ENCODE results near the gene SCCPDH.
A peak's percentile ranks its signal among the peaks of the same experiment; 100 is the strongest.

SCCPDH gene

DNA sequence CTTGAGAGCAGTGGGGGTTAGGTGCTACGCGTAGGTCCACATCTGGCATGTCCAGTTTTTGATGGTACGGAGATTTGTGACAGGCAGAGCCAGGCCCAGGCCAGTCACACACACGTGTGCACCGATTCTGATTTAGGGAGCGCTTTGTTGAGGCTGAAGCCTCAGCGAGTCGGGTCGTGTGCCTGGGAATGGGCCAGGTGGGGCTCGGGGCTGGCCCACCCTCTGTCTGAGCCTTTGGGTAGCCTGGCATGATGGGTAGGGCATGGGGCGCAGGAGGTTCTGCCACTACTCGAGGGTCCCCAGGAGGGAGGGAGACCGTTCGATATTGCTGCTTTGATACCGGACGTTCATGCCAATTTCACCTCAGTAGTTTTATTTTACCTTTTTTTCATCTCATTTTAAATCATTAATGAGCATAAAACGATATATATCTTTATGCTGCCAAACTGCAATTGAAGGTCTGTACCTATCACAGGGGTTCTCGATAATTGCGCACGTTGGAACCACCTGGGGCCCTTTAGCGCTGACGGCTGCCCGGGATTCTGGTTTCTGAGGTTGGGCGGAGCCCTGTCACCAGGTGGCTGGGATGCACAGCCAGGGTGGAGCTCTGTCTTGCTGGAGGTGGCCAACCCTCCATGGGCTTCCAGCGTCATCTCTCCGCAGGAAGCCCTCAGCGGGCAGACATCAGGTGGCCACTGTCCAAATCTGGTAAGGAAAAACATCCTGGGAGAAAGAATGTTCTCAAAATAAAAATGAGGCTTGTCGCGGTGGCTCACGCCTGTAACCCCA, 71.9 kb downstream of the SCCPDH start:
- Histone ChIP-seq H2AK5ac (ENCODE audit: low read length, severe bottlenecking) (no peak overlapping the region), H2BK15ac (ENCODE audit: low read depth, poor library complexity, severe bottlenecking) (no peak overlapping the region), H4K91ac (ENCODE audit: low read length) (no peak overlapping the region), H3K27me3 (ENCODE audit: control insufficient read depth in 1 of 2, insufficient read depth in 1 of 2, low read length in 2 of 2) (peaks cover 8 to 54% of the 10 kb centered on the region in 2 experiments), H3K9me3 (ENCODE audit: control insufficient read depth, low read length) (no peaks in the 10 kb centered on the region), H3K4me2 (ENCODE audit: low read length, poor library complexity, severe bottlenecking) (no peak overlapping the region), H3K4me3 (ENCODE audit: insufficient read depth in 1 of 2, low read depth in 1 of 2, low read length in 2 of 2) (no peak overlapping the region), H3K4ac (ENCODE audit: low read depth in 1 of 2, low read length in 2 of 2) (no peak overlapping the region), H2BK5ac (ENCODE audit: low read depth, low read length, poor library complexity, severe bottlenecking) (no peak overlapping the region), H3K18ac (ENCODE audit: low read depth in 1 of 2, low read length in 2 of 2) (no peak overlapping the region), H4K8ac (ENCODE audit: low read length) (no peak overlapping the region), H3K9ac (ENCODE audit: low read length) (no peak overlapping the region), H2BK12ac (ENCODE audit: low read length in 2 of 2) (no peak overlapping the region), H3K4me1 (ENCODE audit: control insufficient read depth, insufficient read depth, low read depth, low read length) (peaks cover 6% of the 10 kb centered on the region), H3K23ac (ENCODE audit: low read length in 2 of 2) (no peak overlapping the region), H2BK120ac (ENCODE audit: low read depth, low read length) (no peak overlapping the region), H2AFZ (ENCODE audit: low read depth, low read length) (no peak overlapping the region), H3K27ac (ENCODE audit: low read length, poor library complexity, severe bottlenecking) (no peak overlapping the region), H3K36me3 (ENCODE audit: control insufficient read depth in 1 of 2, insufficient read depth in 2 of 2, low read depth in 1 of 2, low read length in 2 of 2) (no peaks in the 10 kb centered on the region), H3K14ac (ENCODE audit: low read length in 2 of 2) (no peak overlapping the region), H3K79me1 (replicated peaks; ENCODE audit: low read length, poor library complexity, severe bottlenecking) (no peaks in the 10 kb centered on the region)
- 93% methylated on average over 28 of the region's 30 CpGs for WGBS
- no peak for DNase-seq

DNA sequence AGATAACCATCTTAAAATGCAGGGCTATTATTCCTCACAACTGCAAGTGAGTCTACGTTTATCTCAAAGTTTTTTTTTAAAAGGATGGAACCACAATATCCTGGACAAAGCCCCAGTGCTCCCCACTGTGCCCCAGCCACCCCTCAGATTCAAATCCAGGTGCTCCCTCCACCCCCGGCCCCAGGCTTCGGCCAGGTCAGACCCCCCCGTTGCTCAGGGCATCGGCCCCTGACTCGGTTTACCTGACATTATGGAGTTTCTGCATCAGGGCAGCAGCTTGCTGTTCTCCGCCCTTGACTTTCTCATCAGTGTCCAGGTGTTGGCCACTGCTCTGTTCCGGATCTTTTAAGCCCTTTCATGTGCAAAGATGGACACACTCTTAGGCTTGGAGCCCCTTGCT, 72.9 kb downstream of the SCCPDH start:
- no peak for DNase-seq
- H3K79me1 ChIP-seq (replicated peaks; ENCODE audit: low read length, poor library complexity, severe bottlenecking) = no peaks in the 10 kb centered on the region
- H3K9me3 ChIP-seq (ENCODE audit: control insufficient read depth, low read length) = no peaks in the 10 kb centered on the region
- H2BK120ac ChIP-seq (ENCODE audit: low read depth, low read length) = no peak overlapping the region
- no peak overlapping the region for H2AFZ ChIP-seq (ENCODE audit: low read depth, low read length)
- no peak overlapping the region for H3K27ac ChIP-seq (ENCODE audit: low read length, poor library complexity, severe bottlenecking)
- no peaks in the 10 kb centered on the region for H3K36me3 ChIP-seq (ENCODE audit: control insufficient read depth in 1 of 2, insufficient read depth in 2 of 2, low read depth in 1 of 2, low read length in 2 of 2)
- peaks cover 8 to 54% of the 10 kb centered on the region in 2 experiments for H3K27me3 ChIP-seq (ENCODE audit: control insufficient read depth in 1 of 2, insufficient read depth in 1 of 2, low read length in 2 of 2)
- no peak overlapping the region for H2AK5ac ChIP-seq (ENCODE audit: low read length, severe bottlenecking)
- no peak overlapping the region for H3K18ac ChIP-seq (ENCODE audit: low read depth in 1 of 2, low read length in 2 of 2)
- WGBS = 90% methylated on average over 8 of the region's 8 CpGs
- H2BK15ac ChIP-seq (ENCODE audit: low read depth, poor library complexity, severe bottlenecking) = no peak overlapping the region
- no peak overlapping the region for H4K8ac ChIP-seq (ENCODE audit: low read length)
- H3K9ac ChIP-seq (ENCODE audit: low read length) = no peak overlapping the region
- no peak overlapping the region for H3K23ac ChIP-seq (ENCODE audit: low read length in 2 of 2)
- no peak overlapping the region for H3K14ac ChIP-seq (ENCODE audit: low read length in 2 of 2)
- H3K4me3 ChIP-seq (ENCODE audit: insufficient read depth in 1 of 2, low read depth in 1 of 2, low read length in 2 of 2) = no peak overlapping the region
- H3K4me2 ChIP-seq (ENCODE audit: low read length, poor library complexity, severe bottlenecking) = no peak overlapping the region
- no peak overlapping the region for H2BK5ac ChIP-seq (ENCODE audit: low read depth, low read length, poor library complexity, severe bottlenecking)
- H2BK12ac ChIP-seq (ENCODE audit: low read length in 2 of 2) = no peak overlapping the region
- no peak overlapping the region for H3K4ac ChIP-seq (ENCODE audit: low read depth in 1 of 2, low read length in 2 of 2)
- no peak overlapping the region for H4K91ac ChIP-seq (ENCODE audit: low read length)
- peaks cover 6% of the 10 kb centered on the region for H3K4me1 ChIP-seq (ENCODE audit: control insufficient read depth, insufficient read depth, low read depth, low read length)

- Histone ChIP-seq H2BK12ac (ENCODE audit: low read length in 2 of 2) (no peak overlapping the region), H2BK120ac (ENCODE audit: low read depth, low read length) (no peak overlapping the region), H4K8ac (ENCODE audit: low read length) (no peak overlapping the region), H3K36me3 (ENCODE audit: control insufficient read depth in 1 of 2, insufficient read depth in 2 of 2, low read depth in 1 of 2, low read length in 2 of 2) (no peaks in the 10 kb centered on the region), H2AK5ac (ENCODE audit: low read length, severe bottlenecking) (no peak overlapping the region), H3K18ac (ENCODE audit: low read depth in 1 of 2, low read length in 2 of 2) (no peak overlapping the region), H3K4me2 (ENCODE audit: low read length, poor library complexity, severe bottlenecking) (no peak overlapping the region), H3K23ac (ENCODE audit: low read length in 2 of 2) (no peak overlapping the region), H3K4me3 (ENCODE audit: insufficient read depth in 1 of 2, low read depth in 1 of 2, low read length in 2 of 2) (no peak overlapping the region), H3K14ac (ENCODE audit: low read length in 2 of 2) (no peak overlapping the region), H2BK5ac (ENCODE audit: low read depth, low read length, poor library complexity, severe bottlenecking) (no peak overlapping the region), H2AFZ (ENCODE audit: low read depth, low read length) (no peak overlapping the region), H3K4me1 (ENCODE audit: control insufficient read depth, insufficient read depth, low read depth, low read length) (peaks cover 6% of the 10 kb centered on the region), H3K9me3 (ENCODE audit: control insufficient read depth, low read length) (no peaks in the 10 kb centered on the region), H3K79me1 (replicated peaks; ENCODE audit: low read length, poor library complexity, severe bottlenecking) (no peaks in the 10 kb centered on the region), H3K4ac (ENCODE audit: low read depth in 1 of 2, low read length in 2 of 2) (no peak overlapping the region), H2BK15ac (ENCODE audit: low read depth, poor library complexity, severe bottlenecking) (no peak overlapping the region), H3K27me3 (ENCODE audit: control insufficient read depth in 1 of 2, insufficient read depth in 1 of 2, low read length in 2 of 2) (peaks cover 8 to 54% of the 10 kb centered on the region in 2 experiments), H3K9ac (ENCODE audit: low read length) (no peak overlapping the region), H4K91ac (ENCODE audit: low read length) (no peak overlapping the region), H3K27ac (ENCODE audit: low read length, poor library complexity, severe bottlenecking) (no peak overlapping the region)
- no peak for DNase-seq
- WGBS = 92% methylated on average over 9 of the region's 11 CpGs
Observed at GRCh38 chr1:246797597-246797996, 73.4 kb downstream of the SCCPDH start.

DNA sequence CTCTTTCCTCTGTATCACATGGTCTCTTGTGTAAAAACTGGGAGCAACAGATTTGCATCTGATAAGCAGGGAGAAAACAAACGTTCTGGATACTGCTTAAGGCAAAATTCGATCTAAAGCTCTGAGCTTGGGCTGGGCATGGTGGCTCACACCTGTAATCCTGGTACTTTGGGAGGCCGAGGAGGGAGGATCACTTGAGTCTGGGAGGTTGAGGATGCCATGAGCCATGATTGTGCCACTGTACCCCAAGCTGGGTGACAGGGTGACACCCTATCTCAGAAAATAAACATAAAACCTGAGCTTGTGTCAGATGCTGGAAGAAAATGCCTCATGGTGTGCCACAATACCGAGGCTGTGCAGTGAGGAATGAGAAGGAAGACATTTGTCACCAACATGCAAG, 73.9 kb downstream of the SCCPDH start:
- Histone ChIP-seq H3K9ac (ENCODE audit: low read length) (no peak overlapping the region), H3K9me3 (ENCODE audit: control insufficient read depth, low read length) (no peaks in the 10 kb centered on the region), H3K14ac (ENCODE audit: low read length in 2 of 2) (peak overlapping the region in 1 of 2 experiments; percentile 74), H2BK5ac (ENCODE audit: low read depth, low read length, poor library complexity, severe bottlenecking) (no peak overlapping the region), H3K23ac (ENCODE audit: low read length in 2 of 2) (no peak overlapping the region), H3K36me3 (ENCODE audit: control insufficient read depth in 1 of 2, insufficient read depth in 2 of 2, low read depth in 1 of 2, low read length in 2 of 2) (no peaks in the 10 kb centered on the region), H4K8ac (ENCODE audit: low read length) (no peak overlapping the region), H2BK12ac (ENCODE audit: low read length in 2 of 2) (no peak overlapping the region), H2BK120ac (ENCODE audit: low read depth, low read length) (no peak overlapping the region), H4K91ac (ENCODE audit: low read length) (no peak overlapping the region), H3K27ac (ENCODE audit: low read length, poor library complexity, severe bottlenecking) (no peak overlapping the region), H2AK5ac (ENCODE audit: low read length, severe bottlenecking) (no peak overlapping the region), H3K18ac (ENCODE audit: low read depth in 1 of 2, low read length in 2 of 2) (no peak overlapping the region), H3K4me1 (ENCODE audit: control insufficient read depth, insufficient read depth, low read depth, low read length) (peaks cover 6% of the 10 kb centered on the region), H2BK15ac (ENCODE audit: low read depth, poor library complexity, severe bottlenecking) (no peak overlapping the region), H3K4me2 (ENCODE audit: low read length, poor library complexity, severe bottlenecking) (no peak overlapping the region), H3K4me3 (ENCODE audit: insufficient read depth in 1 of 2, low read depth in 1 of 2, low read length in 2 of 2) (no peak overlapping the region), H3K27me3 (ENCODE audit: control insufficient read depth in 1 of 2, insufficient read depth in 1 of 2, low read length in 2 of 2) (peaks cover 8 to 51% of the 10 kb centered on the region in 2 experiments), H2AFZ (ENCODE audit: low read depth, low read length) (no peak overlapping the region), H3K4ac (ENCODE audit: low read depth in 1 of 2, low read length in 2 of 2) (no peak overlapping the region), H3K79me1 (replicated peaks; ENCODE audit: low read length, poor library complexity, severe bottlenecking) (no peaks in the 10 kb centered on the region)
- no peak for DNase-seq
- 77% methylated on average over 4 of the region's 4 CpGs for WGBS

All from mesenchymal stem cell (in vitro differentiated cells and primary cell).